GM20000 (cell line): ENCODE results near the gene MYF6.

Source experiments
- DNase-seq: peaks from one replicate; pipeline ENCODE4 v3.0.0; 2012; ENCODE audit warnings: low spot score
- CTCF ChIP-seq: IDR thresholded peaks from 2 replicates; pipeline ENCODE4 v1.5.1; 2012; ENCODE audit warnings: mild to moderate bottlenecking, control low read depth; ENCODE audit errors: extremely low read depth, missing control alignments

Gene MYF6

GRCh38 chr12:80697270-80697887 lies 10.1 kb upstream of the MYF6 start:
- no peak for DNase-seq
- no peak for TF ChIP-seq CTCF

- DNase-seq, result no peak
- no peak for TF ChIP-seq CTCF
Observed at GRCh38 chr12:80698256-80698655, 9.2 kb upstream of the MYF6 start.

GRCh38 chr12:80698847-80699542 lies 8.4 kb upstream of the MYF6 start:
- no peak for TF ChIP-seq CTCF
- no peak for DNase-seq

GRCh38 chr12:80700327-80700726 lies 7.1 kb upstream of the MYF6 start:
- no peak for TF ChIP-seq CTCF
- no peak for DNase-seq

- DNase-seq, result no peak
- TF ChIP-seq CTCF, result no peak
Observed at GRCh38 chr12:80701388-80701787, 6.0 kb upstream of the MYF6 start.

GRCh38 chr12:80702889-80703805 lies 4.3 kb upstream of the MYF6 start:
- no peak for TF ChIP-seq CTCF
- DNase-seq, result no peak

- TF ChIP-seq CTCF, result no peak
- DNase-seq, result no peak
Observed at GRCh38 chr12:80704420-80704819, 3.0 kb upstream of the MYF6 start.
